Central memory CD8-positive, alpha-beta T cell (primary cell): ENCODE results near the gene CNTRL.
A peak's percentile ranks its signal among the peaks of the same experiment; 100 is the strongest.

Source experiments
- ATAC-seq: fragments of 150-1000 bp; cut with Tn5 transposase; replicated peaks from 2 replicates; pipeline ENCODE4 v1.10.0; 2022; ENCODE audit warnings: mild to moderate bottlenecking, moderate FRiP score, moderate number of reproducible peaks; ENCODE audit not compliant: poor library complexity, severe bottlenecking; ENCODE audit errors: extremely low read depth
- DNase-seq, 2 donors: peaks; one replicate each; pipeline ENCODE4 v3.0.0; 2021; ENCODE audit warnings: low spot score in 2 of 2
- H3K27ac Mint-ChIP-seq: one replicate; pipeline ENCODE4 v1.8.0; 2022; ENCODE audit warnings: low read depth, mild to moderate bottlenecking, moderate library complexity, mixed read lengths
- H3K27me3 Mint-ChIP-seq: one replicate; pipeline ENCODE4 v1.8.0; 2022; ENCODE audit warnings: mixed read lengths
- H3K36me3 Mint-ChIP-seq: one replicate; pipeline ENCODE4 v1.8.0; 2022; ENCODE audit warnings: mild to moderate bottlenecking, moderate library complexity, mixed read lengths; ENCODE audit not compliant: insufficient read depth
- H3K4me1 Mint-ChIP-seq: one replicate; pipeline ENCODE4 v1.8.0; 2022; ENCODE audit warnings: mixed read lengths
- H3K4me3 Mint-ChIP-seq: one replicate; pipeline ENCODE4 v1.8.0; 2022; ENCODE audit warnings: mild to moderate bottlenecking, moderate library complexity, mixed read lengths
- H3K9me3 Mint-ChIP-seq: one replicate; pipeline ENCODE4 v1.8.0; 2022; ENCODE audit warnings: mixed read lengths

Gene CNTRL

GRCh38 chr9:121144482-121144881, 69.7 kb downstream of the CNTRL start:
- H3K27me3 Mint-ChIP-seq, result no peaks in the 10 kb centered on the region
- H3K9me3 Mint-ChIP-seq, result no peaks in the 10 kb centered on the region
- no peak for DNase-seq
- H3K27ac Mint-ChIP-seq, result peak overlapping the region; percentile 68
- H3K4me1 Mint-ChIP-seq, result peaks cover 6% of the 10 kb centered on the region
- no peak for ATAC-seq
- no peak overlapping the region for H3K4me3 Mint-ChIP-seq
- H3K36me3 Mint-ChIP-seq, result peaks cover 75% of the 10 kb centered on the region

- no peak for ATAC-seq
- DNase-seq, result no peak
- Mint-ChIP-seq H3K9me3 (no peaks in the 10 kb centered on the region), H3K27ac (no peak overlapping the region), H3K4me1 (peaks cover 6% of the 10 kb centered on the region), H3K27me3 (no peaks in the 10 kb centered on the region), H3K4me3 (no peak overlapping the region), H3K36me3 (peaks cover 50% of the 10 kb centered on the region)
These were observed 75.4 kb downstream of the CNTRL start for GRCh38 chr9:121150188-121150587.

DNA sequence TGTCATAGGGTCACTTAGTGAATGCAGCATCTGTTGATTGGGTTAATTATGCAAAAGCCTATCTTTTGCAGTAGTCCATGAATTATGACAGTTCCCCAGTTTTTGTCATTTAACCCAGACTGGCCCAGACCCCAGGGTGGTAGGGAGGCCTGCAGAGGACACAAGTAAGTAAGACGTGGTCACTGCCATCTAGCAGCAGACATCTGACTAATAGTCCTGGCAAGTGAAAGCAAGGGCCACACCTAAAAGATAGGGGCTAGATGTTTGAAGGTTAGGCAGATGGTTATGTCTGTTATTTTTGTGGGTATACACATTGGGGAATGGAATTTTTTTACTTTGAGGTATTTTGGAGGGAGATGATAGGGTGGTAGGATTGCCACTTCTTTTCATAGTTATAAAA, 78.9 kb downstream of the CNTRL start:
- Mint-ChIP-seq H3K36me3 (peaks cover 49% of the 10 kb centered on the region), H3K9me3 (no peaks in the 10 kb centered on the region), H3K27me3 (no peaks in the 10 kb centered on the region), H3K4me3 (no peak overlapping the region), H3K4me1 (peaks cover 6% of the 10 kb centered on the region), H3K27ac (no peak overlapping the region)
- no peak for DNase-seq
- no peak for ATAC-seq

- H3K27me3 Mint-ChIP-seq, result no peaks in the 10 kb centered on the region
These were observed 80.0 kb downstream of the CNTRL start for GRCh38 chr9:121154782-121155181.

GRCh38 chr9:121156263-121156731, 81.5 kb downstream of the CNTRL start:
- Mint-ChIP-seq H3K9me3 (no peaks in the 10 kb centered on the region), H3K36me3 (peaks cover 55% of the 10 kb centered on the region), H3K4me1 (peaks cover 6% of the 10 kb centered on the region), H3K27ac (no peak overlapping the region), H3K27me3 (no peaks in the 10 kb centered on the region), H3K4me3 (no peak overlapping the region)
- DNase-seq (no peak), ATAC-seq (peak; percentile 89)

More at GRCh38 chr9:121154782-121155181, 80.0 kb downstream of the CNTRL start:
- Mint-ChIP-seq H3K9me3 (no peaks in the 10 kb centered on the region), H3K4me1 (peaks cover 6% of the 10 kb centered on the region), H3K36me3 (peaks cover 52% of the 10 kb centered on the region), H3K27ac (no peak overlapping the region), H3K4me3 (no peak overlapping the region)
- ATAC-seq, result no peak
- no peak for DNase-seq

- no peaks in the 10 kb centered on the region for H3K9me3 Mint-ChIP-seq
- peaks cover 61% of the 10 kb centered on the region for H3K36me3 Mint-ChIP-seq
- H3K4me3 Mint-ChIP-seq, result no peak overlapping the region
- H3K27ac Mint-ChIP-seq, result no peak overlapping the region
- no peak for ATAC-seq
- H3K4me1 Mint-ChIP-seq, result peaks cover 6% of the 10 kb centered on the region
- DNase-seq, result no peak
- no peaks in the 10 kb centered on the region for H3K27me3 Mint-ChIP-seq
These were observed 83.2 kb downstream of the CNTRL start for GRCh38 chr9:121157939-121158338.

- no peaks in the 10 kb centered on the region for H3K27me3 Mint-ChIP-seq
- no peak overlapping the region for H3K4me3 Mint-ChIP-seq
- H3K27ac Mint-ChIP-seq, result peak overlapping the region; percentile 67
- ATAC-seq (no peak), DNase-seq (no peak)
- H3K36me3 Mint-ChIP-seq, result peaks cover 66% of the 10 kb centered on the region
- H3K4me1 Mint-ChIP-seq, result peaks cover 6% of the 10 kb centered on the region
- no peaks in the 10 kb centered on the region for H3K9me3 Mint-ChIP-seq
These were observed 85.3 kb downstream of the CNTRL start for GRCh38 chr9:121160025-121160424.

- H3K27me3 Mint-ChIP-seq, result no peaks in the 10 kb centered on the region
- H3K36me3 Mint-ChIP-seq, result peaks cover 70% of the 10 kb centered on the region
- no peaks in the 10 kb centered on the region for H3K9me3 Mint-ChIP-seq
- H3K4me3 Mint-ChIP-seq, result no peak overlapping the region
- peaks cover 8% of the 10 kb centered on the region for H3K4me1 Mint-ChIP-seq
- no peak for DNase-seq
- H3K27ac Mint-ChIP-seq, result peak overlapping the region; percentile 27
- ATAC-seq, result no peak
These were observed 93.3 kb downstream of the CNTRL start for GRCh38 chr9:121168052-121168451.

GRCh38 chr9:121169094-121169601, 94.4 kb downstream of the CNTRL start:
- H3K27ac Mint-ChIP-seq, result peak overlapping the region; percentile 27
- H3K36me3 Mint-ChIP-seq, result peaks cover 67% of the 10 kb centered on the region
- peaks cover 17% of the 10 kb centered on the region for H3K4me1 Mint-ChIP-seq
- no peak overlapping the region for H3K4me3 Mint-ChIP-seq
- ATAC-seq (peak; percentile 56), DNase-seq (no peak)
- H3K9me3 Mint-ChIP-seq, result no peaks in the 10 kb centered on the region
- H3K27me3 Mint-ChIP-seq, result no peaks in the 10 kb centered on the region

DNA sequence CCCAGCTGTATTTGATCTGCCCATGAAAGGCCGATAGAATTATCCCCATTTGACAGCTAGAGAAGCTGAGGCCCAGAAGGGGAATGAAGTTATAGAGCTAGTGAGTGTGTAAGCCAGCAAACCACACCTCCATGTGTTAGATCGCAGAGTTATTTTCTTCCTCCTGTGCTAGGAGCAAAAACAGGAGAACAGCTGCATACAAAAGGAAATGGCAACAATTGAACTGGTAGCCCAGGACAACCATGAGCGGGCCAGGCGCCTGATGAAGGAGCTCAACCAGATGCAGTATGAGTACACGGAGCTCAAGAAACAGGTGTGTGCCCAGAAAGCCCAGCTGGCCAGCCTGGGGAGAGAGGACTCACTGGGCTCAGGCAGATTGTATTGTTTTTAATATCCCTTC, 96.5 kb downstream of the CNTRL start:
- Mint-ChIP-seq H3K36me3 (peaks cover 66% of the 10 kb centered on the region), H3K9me3 (no peaks in the 10 kb centered on the region), H3K4me1 (peaks cover 17% of the 10 kb centered on the region), H3K4me3 (no peak overlapping the region), H3K27ac (no peak overlapping the region), H3K27me3 (no peaks in the 10 kb centered on the region)
- DNase-seq (no peak), ATAC-seq (no peak)

GRCh38 chr9:121172726-121173487, 98.2 kb downstream of the CNTRL start:
- H3K27ac Mint-ChIP-seq, result peak overlapping the region; percentile 10
- peaks cover 14% of the 10 kb centered on the region for H3K4me1 Mint-ChIP-seq
- DNase-seq, result no peak
- H3K27me3 Mint-ChIP-seq, result no peaks in the 10 kb centered on the region
- H3K36me3 Mint-ChIP-seq, result peaks cover 60% of the 10 kb centered on the region
- H3K9me3 Mint-ChIP-seq, result no peaks in the 10 kb centered on the region
- ATAC-seq, result no peak
- no peak overlapping the region for H3K4me3 Mint-ChIP-seq

DNA sequence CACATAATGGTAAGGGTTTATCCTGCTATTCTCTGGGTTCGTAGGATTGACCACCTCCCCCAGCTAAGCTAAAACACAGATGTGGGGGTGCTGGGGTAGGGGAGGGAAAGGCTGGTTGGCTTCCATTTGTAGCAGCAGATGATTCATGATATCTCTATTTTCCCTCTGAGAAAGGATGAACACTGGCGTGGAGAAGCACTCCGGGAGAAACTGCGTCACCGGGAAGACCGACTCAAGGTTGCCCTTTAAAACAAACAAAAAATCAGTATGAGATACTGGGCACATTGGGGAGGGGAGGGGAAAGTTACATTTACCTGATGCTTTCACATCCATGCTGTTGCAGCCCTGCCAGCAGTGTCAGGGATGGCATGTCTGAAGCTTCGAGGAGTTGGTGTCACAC, 98.7 kb downstream of the CNTRL start:
- Mint-ChIP-seq H3K4me3 (no peak overlapping the region), H3K36me3 (peaks cover 62% of the 10 kb centered on the region), H3K4me1 (peaks cover 9% of the 10 kb centered on the region), H3K9me3 (no peaks in the 10 kb centered on the region), H3K27ac (peak overlapping the region; percentile 32), H3K27me3 (no peaks in the 10 kb centered on the region)
- DNase-seq, result no peak
- no peak for ATAC-seq

DNA sequence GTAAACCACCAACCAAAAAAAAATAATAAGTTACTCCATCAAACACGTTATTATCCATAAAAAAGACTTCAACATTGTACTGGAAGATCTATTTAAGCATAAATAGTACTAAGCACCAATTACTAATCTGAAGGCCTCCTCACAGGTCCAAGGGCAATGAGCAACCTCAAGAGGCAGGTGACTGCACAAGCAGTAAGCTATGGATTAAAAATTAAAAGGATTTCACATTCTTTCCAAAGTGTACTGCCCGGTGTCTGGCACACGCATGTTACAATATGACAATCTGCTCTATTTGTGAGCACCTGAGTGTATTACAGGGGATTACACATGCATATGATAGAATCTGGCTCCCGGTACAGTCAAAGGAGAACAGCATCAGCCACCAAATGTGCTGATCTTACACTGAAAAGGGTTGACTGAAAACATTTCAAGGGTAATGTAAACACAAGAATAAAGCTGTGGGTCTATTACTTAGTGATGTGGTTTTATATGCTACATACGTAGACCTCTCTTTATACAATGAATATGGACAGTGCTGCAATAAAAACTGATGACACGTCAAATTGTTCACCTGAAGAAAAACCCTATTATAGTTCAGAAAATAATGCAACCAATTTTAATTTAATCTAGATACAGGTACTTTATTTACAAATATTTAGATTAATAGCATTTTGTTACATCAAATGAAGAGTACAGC, 104.1 kb downstream of the CNTRL start:
- Mint-ChIP-seq H3K36me3 (peaks cover 51% of the 10 kb centered on the region), H3K4me1 (peaks cover 19% of the 10 kb centered on the region)
- ATAC-seq, result no peak

More for the DNA sequence above, 104.1 kb downstream of the CNTRL start:
- Mint-ChIP-seq H3K9me3 (no peaks in the 10 kb centered on the region), H3K27me3 (no peaks in the 10 kb centered on the region), H3K27ac (no peak overlapping the region), H3K4me3 (no peak overlapping the region)
- DNase-seq, result no peak
